ENCODE measurements around the gene NMNAT1. TPM values are rescaled to one million over a fixed set of nuclear protein-coding genes. Genes with fewer than 3 reads are reported as not detected.

NMNAT1 gene
- total and polyA plus RNA-seq, 2 of the 8 experiments (the other 6 are each of a cell fraction or from before 2014, with no cell fraction given), result 2.0 to 2.5 TPM

- TF ChIP-seq FOSL1 (IDR thresholded peaks at IDR 0.05; ENCODE audit: insufficient read depth, low read depth, low read length) (no peak), TBP (IDR thresholded peaks at IDR 0.05; ENCODE audit: low read depth, low read length) (no peak), RNF2 (IDR thresholded peaks at IDR 0.05; ENCODE audit: borderline replicate concordance, low read depth, low read length, missing control alignments, poor library complexity, severe bottlenecking) (no peak)
Measured at GRCh38 chr1:9894115-9894514, 49.2 kb upstream of the NMNAT1 start (continued).

Measured in H1 (cell line).